Stimulated activated CD4-positive, alpha-beta T cell treated with anti-CD3 and anti-CD28 coated beads, TNF-alpha, amount 100 ng/mL, for 4 hours (primary cell): ENCODE results near the gene MRPL14.

Source experiments
- DNase-seq, 3 experiments: peaks; one replicate each; pipeline ENCODE4 v3.0.0-alpha.2; 2020; ENCODE audit warnings: low read depth in 3 of 3

Gene MRPL14

GRCh38 chr6:44126320-44127149 lies 717 bp downstream of the MRPL14 start:
- peak; percentile 58 to 67 (median 63) for DNase-seq

DNA sequence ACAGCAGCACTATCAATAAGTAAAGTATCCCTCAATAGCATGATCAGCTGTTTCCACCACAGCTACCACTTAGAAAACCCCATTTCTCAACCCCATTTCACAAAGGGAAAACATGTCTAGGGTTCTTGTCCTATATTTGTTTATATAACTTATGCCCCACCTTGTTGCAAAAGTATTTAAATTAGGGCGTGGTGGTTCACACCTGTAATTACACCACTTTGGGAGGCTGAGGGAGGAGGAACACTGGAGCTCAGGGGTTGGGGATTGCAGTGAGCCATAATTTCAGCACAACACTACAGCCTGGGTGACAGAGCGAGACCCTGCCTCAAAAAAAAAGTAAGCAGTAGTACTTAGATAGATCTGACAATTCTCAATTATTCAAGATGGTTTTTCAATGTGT lies 3.7 kb downstream of the MRPL14 start:
- DNase-seq: no peak

DNA sequence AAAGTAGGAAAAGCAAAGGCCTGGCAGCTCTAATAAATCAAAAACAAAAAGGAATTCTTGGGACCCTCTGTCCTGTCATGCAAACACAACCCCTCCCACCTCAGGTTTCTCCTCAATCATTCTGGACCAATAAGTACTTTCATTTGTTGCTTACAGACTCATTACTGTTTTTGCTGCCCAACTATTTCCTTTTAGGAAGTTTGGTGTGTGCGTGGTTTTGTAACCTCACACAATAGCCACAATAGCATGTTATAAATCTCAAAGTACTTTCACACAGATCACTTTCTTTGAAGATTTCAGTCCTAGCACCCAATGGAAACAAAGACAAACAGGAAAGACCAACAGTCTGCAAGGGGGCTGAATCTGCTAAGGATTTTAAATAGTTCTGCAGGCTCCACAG lies 4.5 kb downstream of the MRPL14 start:
- no peak for DNase-seq

DNA sequence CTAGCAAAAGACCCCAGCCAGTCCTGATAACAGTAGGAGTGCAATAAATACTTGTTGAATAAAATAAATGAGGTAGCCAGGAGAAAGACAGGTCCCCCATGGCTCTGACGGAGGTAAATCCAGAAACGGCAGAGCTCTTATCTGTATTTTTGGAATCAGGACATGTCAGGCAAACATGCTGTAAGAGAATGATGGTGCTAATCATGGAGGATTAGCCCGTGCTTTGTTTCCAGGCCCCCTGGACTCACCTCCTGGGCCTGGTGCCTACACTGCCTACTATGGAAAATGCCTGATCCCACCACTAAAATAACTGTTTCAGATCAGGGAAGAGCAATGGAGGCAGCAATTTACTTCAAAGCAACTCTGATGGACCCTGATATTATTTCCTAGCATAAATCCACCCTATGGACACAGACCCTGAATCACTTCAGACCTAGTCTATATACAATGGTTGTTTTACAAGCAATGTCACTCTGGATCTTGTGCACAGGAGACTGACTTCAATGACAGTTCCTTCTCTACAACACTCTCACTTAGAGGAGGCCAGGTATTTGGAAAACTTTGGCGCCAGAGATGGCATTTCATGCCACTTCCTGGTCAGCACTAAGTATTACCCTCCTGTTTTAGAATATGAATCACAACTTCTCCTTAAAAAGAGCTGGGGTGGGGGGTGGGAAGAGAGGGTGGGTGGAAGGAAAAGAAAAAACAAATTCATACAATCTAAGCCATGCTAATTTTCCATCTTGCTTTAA lies 6.4 kb downstream of the MRPL14 start:
- DNase-seq: no peak

DNA sequence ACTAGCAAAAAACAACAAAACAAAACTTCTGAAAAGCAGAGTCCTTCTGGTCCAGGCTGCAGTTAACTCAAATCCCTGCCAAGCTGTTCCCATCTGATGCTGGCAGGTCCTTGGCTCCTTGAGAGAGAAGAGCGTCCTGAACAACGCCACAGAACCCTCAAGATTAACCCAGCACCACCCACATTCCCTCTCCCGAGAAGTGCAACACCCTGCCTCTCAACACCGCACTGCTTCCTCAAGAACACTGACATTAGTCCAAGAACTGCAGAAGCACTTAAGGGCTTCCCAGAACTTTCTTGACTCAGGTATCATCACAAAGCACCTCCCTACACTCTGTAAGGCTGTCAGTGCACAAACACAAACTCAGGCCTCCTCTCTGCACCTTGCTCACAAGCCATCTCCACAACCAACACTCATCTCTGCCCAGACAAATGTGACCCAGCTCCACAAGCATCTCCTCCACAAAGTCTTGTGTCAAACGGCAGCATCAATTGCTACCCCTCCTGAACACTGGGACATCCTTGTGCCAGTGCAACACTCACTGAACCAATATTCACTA lies 7.5 kb downstream of the MRPL14 start:
- no peak for DNase-seq

GRCh38 chr6:44117397-44118128 lies 9.7 kb downstream of the MRPL14 start:
- DNase-seq: no peak

DNA sequence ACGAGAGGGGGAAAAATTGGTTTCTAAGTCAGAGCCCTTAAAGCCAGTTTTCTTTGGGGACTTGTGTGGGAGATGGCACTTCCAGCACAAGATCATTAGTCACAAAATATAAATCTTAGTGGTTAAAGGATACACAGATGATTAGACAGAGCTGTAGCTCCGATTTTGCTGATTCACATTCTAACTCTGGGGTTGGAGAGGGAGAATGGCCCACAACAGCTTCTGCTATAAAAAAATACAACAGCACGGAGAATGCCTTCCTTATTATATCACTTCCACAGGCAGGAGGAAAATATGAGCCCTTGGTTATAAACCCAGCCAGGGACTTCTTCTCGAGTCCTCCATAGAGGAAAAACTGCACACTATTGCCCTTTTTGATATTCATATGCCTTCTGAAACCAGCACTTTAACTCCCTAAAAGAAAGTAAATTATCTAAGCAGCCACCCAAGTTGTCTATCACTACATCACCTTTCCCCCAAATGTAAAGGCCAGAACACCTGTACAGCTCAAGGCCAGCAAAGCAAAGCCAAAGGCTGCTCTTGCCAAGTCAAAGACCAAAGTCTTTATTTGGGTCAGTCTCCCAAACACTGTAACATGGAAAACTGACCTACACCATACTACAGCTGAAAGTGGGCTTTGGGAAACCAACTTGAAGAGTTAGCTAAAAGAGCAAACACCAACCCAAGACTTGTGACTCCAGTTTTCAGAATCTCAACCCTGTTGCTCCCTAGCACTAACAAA lies 10.4 kb downstream of the MRPL14 start:
- DNase-seq: no peak

GRCh38 chr6:44115866-44116265 lies 11.4 kb downstream of the MRPL14 start:
- DNase-seq: no peak

DNA sequence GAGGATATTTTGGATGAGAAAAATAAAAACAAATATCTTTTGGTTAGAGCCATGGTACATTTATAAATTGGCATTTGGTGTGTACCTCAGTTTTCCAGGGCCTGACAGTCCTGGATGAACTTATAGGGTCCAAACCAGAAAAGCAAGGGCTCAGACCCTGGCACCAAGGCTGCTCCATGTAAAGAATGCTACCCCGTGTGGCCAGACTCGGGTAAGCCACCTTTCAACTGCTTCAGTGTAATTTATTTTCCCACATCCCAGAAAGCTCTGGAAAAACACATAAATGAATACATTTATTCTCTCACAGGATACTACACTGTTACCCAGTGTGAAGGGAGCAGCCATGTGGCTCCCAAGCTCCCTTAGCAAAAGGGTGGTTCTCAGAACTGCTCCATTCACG lies 13.8 kb downstream of the MRPL14 start:
- no peak for DNase-seq

- DNase-seq: no peak
Observed at GRCh38 chr6:44111434-44112417, 15.5 kb downstream of the MRPL14 start.

DNA sequence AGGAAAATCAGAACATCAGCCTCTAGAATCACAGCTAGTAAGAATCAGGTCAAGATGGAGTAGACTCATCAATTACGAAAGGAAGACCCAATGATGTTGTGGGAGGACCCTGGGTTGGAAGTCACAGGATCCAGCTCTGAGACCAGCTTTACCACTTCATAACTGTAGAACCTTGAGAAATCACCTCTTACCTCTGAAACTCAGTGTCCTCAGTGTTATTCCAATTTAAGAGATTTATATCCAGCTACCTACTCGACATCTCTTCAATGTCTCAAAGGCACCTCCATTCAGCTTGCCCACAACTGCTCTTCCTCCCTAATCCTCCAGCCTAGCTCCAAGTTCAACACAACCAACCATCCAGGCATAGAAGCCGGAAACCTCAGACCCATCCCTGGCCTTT lies 16.3 kb downstream of the MRPL14 start:
- no peak for DNase-seq

- no peak for DNase-seq
Observed at GRCh38 chr6:44110005-44110676, 17.1 kb downstream of the MRPL14 start.

GRCh38 chr6:44109212-44109611 lies 18.0 kb downstream of the MRPL14 start:
- no peak for DNase-seq

- no peak for DNase-seq
Observed at GRCh38 chr6:44108471-44108870, 18.8 kb downstream of the MRPL14 start.

DNA sequence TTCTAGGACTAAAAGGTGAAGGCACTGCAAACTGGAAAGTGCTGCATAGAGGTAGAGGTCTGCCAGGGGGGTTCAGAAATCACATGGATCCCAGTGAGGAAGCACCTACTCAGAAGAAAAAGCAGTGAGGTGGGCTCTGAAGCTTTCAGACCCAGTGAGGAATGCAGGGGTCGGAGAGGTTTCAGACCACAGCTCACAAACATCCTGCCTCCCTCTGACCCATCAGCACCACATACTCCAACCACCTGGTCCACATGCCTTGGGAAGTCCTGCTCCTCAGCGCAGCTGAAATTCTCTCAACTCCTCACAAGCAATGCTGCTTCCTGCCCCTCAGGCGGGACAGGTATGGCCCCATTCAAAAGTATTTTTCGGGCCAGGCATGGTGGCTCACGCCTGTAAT lies 20.2 kb downstream of the MRPL14 start:
- no peak for DNase-seq

DNA sequence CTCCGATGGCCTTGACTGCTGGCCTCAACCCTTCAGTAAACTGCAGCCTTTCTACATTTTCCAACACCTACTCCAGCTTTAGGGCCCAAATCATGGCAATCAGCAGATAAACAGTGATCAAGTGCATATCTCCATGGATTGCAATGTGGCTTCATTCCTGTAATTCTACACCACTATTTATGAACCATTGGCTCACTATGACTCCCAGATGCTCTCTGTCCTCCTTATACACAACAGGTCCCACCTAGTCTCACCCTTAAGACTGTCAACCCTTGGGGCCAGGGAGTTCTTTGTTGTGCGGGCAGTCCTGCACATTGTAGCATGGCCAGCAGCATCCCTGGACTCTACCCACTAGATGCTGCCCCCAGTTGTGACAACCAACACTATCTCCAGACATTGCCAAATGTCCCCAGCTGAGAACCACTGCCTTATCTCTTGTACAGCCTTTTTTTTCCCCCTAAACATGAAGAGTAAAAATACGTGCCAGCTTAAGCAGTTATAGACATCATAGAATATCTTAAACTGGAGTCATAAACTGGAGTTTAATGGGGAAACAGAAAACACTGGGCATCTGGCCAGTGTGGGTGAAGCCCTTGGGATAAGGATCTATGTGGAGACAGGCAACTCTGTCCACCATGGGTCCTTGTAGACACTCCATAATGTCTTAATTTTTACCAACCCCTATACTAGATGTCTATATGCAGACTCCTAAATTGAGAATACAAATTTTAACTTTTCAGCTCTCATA lies 21.1 kb downstream of the MRPL14 start:
- DNase-seq: no peak

DNA sequence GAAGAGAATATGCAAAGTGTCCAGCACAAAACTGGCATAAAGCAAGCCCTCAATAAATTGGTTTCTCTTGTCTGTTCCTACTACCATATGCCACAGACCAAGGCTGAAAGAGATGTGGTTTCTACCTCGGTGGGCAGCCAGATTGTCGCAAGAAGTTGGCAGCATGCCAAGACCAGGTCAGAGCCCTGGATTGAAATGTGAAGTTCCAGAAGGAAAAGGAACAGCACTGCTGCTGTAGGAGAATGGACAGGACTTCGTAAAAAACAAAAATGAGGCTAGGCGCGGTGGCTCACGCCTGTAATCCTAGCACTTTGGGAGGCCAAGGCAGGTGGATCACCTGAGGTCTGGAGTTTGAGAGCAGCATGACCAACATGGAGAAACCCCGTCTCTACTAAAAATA lies 22.1 kb downstream of the MRPL14 start:
- no peak for DNase-seq

DNA sequence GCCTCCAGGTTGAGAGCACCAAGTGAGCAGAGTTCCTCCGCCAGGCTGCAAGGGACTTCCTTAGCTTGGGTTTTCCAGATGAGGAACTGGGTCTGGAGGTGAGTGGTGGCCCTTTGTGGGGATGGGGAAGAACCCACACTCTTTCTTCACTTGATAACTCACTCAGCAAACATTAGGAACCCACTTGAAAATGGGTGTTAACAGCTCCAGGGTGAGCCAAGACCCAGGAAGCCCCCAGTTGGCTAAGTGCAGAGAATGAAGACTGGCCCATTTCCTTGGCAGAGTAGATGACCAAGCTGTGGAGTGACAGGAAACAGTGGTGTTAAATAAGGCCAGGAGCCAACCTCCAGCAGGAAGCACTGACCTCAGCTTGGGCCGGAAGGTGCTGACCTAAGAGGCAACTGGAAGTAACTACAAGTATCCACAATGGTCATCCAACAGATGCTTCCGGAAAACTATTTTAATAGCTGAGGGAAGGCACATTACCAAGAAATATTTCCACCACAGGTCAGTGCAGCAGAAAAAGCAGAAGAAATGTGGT lies 22.7 kb downstream of the MRPL14 start:
- no peak for DNase-seq

DNA sequence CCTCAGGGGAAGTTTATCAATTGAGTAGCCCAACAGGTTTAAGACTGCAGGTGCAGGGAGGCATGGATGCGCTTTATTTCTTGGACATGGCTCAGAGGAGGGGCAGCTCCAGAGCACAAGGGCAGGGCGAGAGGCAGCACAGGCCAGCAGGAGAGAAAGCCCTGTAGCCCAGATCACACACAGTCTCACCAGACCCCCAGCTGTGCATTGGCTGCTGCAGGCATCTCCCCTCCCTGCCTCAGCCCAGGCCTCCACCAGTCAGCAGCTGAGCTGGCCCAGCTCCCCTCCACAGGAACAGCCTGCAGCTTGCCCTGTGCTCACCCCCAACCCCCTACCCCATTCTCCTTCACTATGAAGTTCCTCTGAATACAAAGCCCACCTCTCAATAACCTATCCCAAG lies 24.7 kb downstream of the MRPL14 start:
- DNase-seq: no peak
